Caco-2 (cell line): ENCODE measurements around the gene GFOD1. TPM values are rescaled to one million over a fixed set of nuclear protein-coding genes. Genes with fewer than 3 reads are reported as not detected.

Experiments
- BruUV-seq: library from RNA; stranded (reverse); fragments of 400-500 nt; replicated peaks from 2 replicates; lab custom pipeline; 2021; lab: Mats Ljungman, UMichigan
- CTCF ChIA-PET: fragments of 300-600 bp; sonication (Branson Sonifier 250); formaldehyde crosslinking; loops from one replicate; lab custom pipeline; 2022; ENCODE audit warnings: antibody characterized with exemption; lab: Charles Lee
- POLR2A ChIA-PET: fragments of 300-600 bp; sonication (Branson Sonifier 250); formaldehyde crosslinking; loops from one replicate; lab custom pipeline; 2022; ENCODE audit warnings: antibody characterized with exemption; lab: Charles Lee
- DNase-seq, 2 experiments: peaks; one replicate each; pipeline versions ENCODE4 v3.0.0 to v3.0.0-alpha.2; 2020 to 2022
- H3K27me3 ChIP-seq: replicated peaks from 2 replicates; pipeline ENCODE4 v1.6.0; 2011; ENCODE audit warnings: low read length; ENCODE audit not compliant: control insufficient read depth, insufficient read depth
- H3K36me3 ChIP-seq: 2 replicates; pipeline ENCODE4 v1.5.1; 2011; ENCODE audit warnings: low read length; ENCODE audit not compliant: control insufficient read depth, insufficient read depth
- H3K4me1 ChIP-seq: fragments of 250-450 bp; sonication (Bioruptor Pico); 2 replicates; pipeline ENCODE4 v1.5.1; 2020; ENCODE audit warnings: mild to moderate bottlenecking
- H3K4me3 ChIP-seq: 2 replicates; pipeline ENCODE4 v1.5.1; 2011; ENCODE audit warnings: low read depth, mild to moderate bottlenecking, control low read depth, low read length
- H3K9me3 ChIP-seq: fragments of 250-450 bp; sonication (Bioruptor Pico); 2 replicates; pipeline ENCODE4 v1.5.1; 2020; ENCODE audit warnings: mild to moderate bottlenecking, moderate library complexity
- H3K27ac Mint-ChIP-seq: one replicate; pipeline ENCODE4 v1.8.0; 2022; ENCODE audit warnings: mixed read lengths; ENCODE audit not compliant: unreplicated experiment
- H3K27me3 Mint-ChIP-seq: one replicate; pipeline ENCODE4 v1.8.0; 2022; ENCODE audit warnings: mixed read lengths; ENCODE audit not compliant: insufficient read depth, unreplicated experiment
- H3K36me3 Mint-ChIP-seq: one replicate; pipeline ENCODE4 v1.8.0; 2022; ENCODE audit warnings: mild to moderate bottlenecking, mixed read lengths; ENCODE audit not compliant: insufficient read depth, unreplicated experiment
- H3K4me1 Mint-ChIP-seq: one replicate; pipeline ENCODE4 v1.8.0; 2022; ENCODE audit warnings: low read depth, mixed read lengths; ENCODE audit not compliant: unreplicated experiment
- H3K4me3 Mint-ChIP-seq: one replicate; pipeline ENCODE4 v1.8.0; 2022; ENCODE audit warnings: mild to moderate bottlenecking, moderate library complexity, mixed read lengths; ENCODE audit not compliant: unreplicated experiment
- H3K9me3 Mint-ChIP-seq: one replicate; pipeline ENCODE4 v1.8.0; 2022; ENCODE audit warnings: mixed read lengths; ENCODE audit not compliant: unreplicated experiment
- intact Hi-C: fragments of 100-400 bp; cut with micrococcal nuclease; formaldehyde crosslinking; loops from one replicate; pipeline ENCODE4 v1.10.0; 2022; ENCODE audit not compliant: unreplicated experiment
- total RNA-seq: library from RNA; stranded (reverse); gene quantifications from 2 replicates; pipeline ENCODE4 v1.2.3, GENCODE V29; 2022
- TF ChIP-seq, protein P1 (sequence below), 2 experiments: fragments of 200-600 bp in 1 of 2; IDR thresholded peaks; 1 replicate in 1 of 2; 2 replicates in 1 of 2; pipeline versions ENCODE4 v1.5.1 to v1.8.0; 2011 to 2022; ENCODE audit warnings: antibody characterized with exemption in 1 of 2, control low read depth in 1 of 2, inconsistent platforms in 1 of 2, low read depth in 1 of 2, low read length in 1 of 2, mild to moderate bottlenecking in 1 of 2, moderate library complexity in 1 of 2; ENCODE audit not compliant: insufficient read depth in 1 of 2, severe bottlenecking in 1 of 2, unreplicated experiment in 1 of 2

The GFOD1 gene
- total RNA-seq, 1 experiment from 2014 or later = 0.84 TPM

- H3K9me3 ChIP-seq = no peaks in the 10 kb centered on the region
- DNase-seq = no peak
- H3K4me3 ChIP-seq = no peak overlapping the region
- no peaks in the 10 kb centered on the region for H3K27me3 ChIP-seq
- Mint-ChIP-seq H3K36me3 (no peaks in the 10 kb centered on the region), H3K4me1 (no peaks in the 10 kb centered on the region), H3K9me3 (no peaks in the 10 kb centered on the region), H3K27me3 (peaks cover 4% of the 10 kb centered on the region), H3K27ac (no peak overlapping the region), H3K4me3 (no peak overlapping the region)
- POLR2A ChIA-PET = no interaction called here
- no peaks in the 10 kb centered on the region for H3K4me1 ChIP-seq
- TF ChIP-seq, protein P1, sequence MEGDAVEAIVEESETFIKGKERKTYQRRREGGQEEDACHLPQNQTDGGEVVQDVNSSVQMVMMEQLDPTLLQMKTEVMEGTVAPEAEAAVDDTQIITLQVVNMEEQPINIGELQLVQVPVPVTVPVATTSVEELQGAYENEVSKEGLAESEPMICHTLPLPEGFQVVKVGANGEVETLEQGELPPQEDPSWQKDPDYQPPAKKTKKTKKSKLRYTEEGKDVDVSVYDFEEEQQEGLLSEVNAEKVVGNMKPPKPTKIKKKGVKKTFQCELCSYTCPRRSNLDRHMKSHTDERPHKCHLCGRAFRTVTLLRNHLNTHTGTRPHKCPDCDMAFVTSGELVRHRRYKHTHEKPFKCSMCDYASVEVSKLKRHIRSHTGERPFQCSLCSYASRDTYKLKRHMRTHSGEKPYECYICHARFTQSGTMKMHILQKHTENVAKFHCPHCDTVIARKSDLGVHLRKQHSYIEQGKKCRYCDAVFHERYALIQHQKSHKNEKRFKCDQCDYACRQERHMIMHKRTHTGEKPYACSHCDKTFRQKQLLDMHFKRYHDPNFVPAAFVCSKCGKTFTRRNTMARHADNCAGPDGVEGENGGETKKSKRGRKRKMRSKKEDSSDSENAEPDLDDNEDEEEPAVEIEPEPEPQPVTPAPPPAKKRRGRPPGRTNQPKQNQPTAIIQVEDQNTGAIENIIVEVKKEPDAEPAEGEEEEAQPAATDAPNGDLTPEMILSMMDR (IDR thresholded peaks at IDR 0.05; ENCODE audit: insufficient read depth in 1 of 2, low read depth in 1 of 2, low read length in 1 of 2, severe bottlenecking in 1 of 2, unreplicated experiment in 1 of 2) = no peak
- intact Hi-C loops = no loop called here
- no peaks in the 10 kb centered on the region for H3K36me3 ChIP-seq
- no TSS peak for BruUV-seq
- CTCF ChIA-PET = no interaction called here
Measured at GRCh38 chr6:13457577-13457976, 29.8 kb downstream of the GFOD1 start.

DNA sequence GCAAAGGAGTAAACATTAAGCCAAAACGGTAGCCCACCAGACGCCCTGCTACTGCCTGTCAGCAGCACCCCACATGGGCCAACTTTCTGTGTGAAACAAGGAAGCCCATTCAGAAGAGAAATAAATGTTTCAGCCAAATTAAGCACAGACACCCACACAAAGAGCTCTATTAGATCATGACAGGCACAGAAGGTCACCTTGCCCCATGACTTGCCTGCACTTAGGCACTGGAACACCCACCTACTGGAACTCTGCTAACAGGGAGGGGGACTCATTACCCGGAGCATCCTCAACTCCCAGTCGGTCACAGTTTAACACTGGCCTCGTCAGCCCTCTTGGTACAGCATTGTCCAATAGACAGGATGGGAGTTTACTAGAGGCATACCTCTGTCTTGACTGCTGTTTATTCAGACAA, 31.8 kb downstream of the GFOD1 start:
- Histone ChIP-seq H3K4me1 (no peaks in the 10 kb centered on the region), H3K4me3 (no peak overlapping the region), H3K36me3 (no peaks in the 10 kb centered on the region), H3K9me3 (no peaks in the 10 kb centered on the region), H3K27me3 (no peaks in the 10 kb centered on the region)
- no TSS peak for BruUV-seq
- Mint-ChIP-seq H3K9me3 (no peaks in the 10 kb centered on the region), H3K27me3 (peaks cover 4% of the 10 kb centered on the region), H3K4me3 (no peak overlapping the region), H3K4me1 (no peaks in the 10 kb centered on the region), H3K27ac (no peak overlapping the region), H3K36me3 (no peaks in the 10 kb centered on the region)
- ChIA-PET POLR2A (no interaction called here), CTCF (no interaction called here)
- TF ChIP-seq, protein P1 (IDR thresholded peaks at IDR 0.05; ENCODE audit: insufficient read depth in 1 of 2, low read depth in 1 of 2, low read length in 1 of 2, severe bottlenecking in 1 of 2, unreplicated experiment in 1 of 2) = no peak
- intact Hi-C loops = no loop called here
- DNase-seq = no peak

DNA sequence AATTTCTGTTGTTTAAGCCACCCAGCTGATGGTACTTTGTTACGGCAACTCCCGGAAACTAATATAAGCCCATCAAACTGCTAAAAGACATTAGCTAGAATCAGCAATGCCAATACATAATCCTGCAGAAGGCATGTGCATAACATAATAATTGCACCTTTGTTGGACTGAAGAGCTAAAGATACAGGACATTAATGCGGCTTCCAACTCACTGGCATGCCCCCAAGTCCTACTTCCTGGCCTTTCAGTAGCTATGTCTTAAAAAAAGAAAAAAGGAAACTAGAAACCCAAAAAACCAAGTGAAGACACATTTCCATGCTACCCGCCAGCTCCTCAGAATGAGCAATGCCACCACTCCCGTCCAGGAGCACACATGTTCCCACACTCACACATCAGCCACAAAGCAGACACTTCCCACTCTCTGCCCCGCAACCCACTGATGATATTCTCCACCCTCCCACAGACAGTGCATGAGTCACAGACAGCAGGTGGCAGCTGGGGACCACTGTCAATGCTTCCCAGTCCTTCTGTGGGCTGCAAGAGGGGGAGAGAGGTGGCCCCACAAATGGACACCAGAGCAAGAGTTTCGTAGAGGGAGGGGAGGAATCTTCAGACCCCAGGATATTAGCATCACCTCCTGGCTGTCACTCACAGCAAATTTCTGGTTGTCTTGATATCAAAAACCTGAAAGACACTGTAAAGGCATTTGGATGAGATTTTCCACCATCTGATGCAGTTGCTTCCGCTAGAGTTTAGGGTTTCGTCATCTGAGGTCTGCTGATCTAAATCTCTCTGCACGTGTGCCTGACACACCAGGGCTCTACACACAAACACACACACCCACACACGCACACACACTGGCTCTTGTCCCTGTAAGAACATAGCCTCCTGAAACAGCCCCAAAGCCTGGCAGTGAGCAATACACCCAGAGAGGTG, 32.8 kb downstream of the GFOD1 start:
- no peaks in the 10 kb centered on the region for H3K36me3 Mint-ChIP-seq
- no peaks in the 10 kb centered on the region for H3K4me1 Mint-ChIP-seq
- POLR2A ChIA-PET = no interaction called here

More for the DNA sequence above, 32.8 kb downstream of the GFOD1 start:
- no TSS peak for BruUV-seq
- no peaks in the 10 kb centered on the region for H3K27me3 ChIP-seq
- no peaks in the 10 kb centered on the region for H3K36me3 ChIP-seq
- DNase-seq = no peak
- CTCF ChIA-PET = interaction anchor here (0.5 kb wide), 1 partner anchor 265 kb away, joined by 4 read pairs; no protein-coding TSS in a partner anchor
- TF ChIP-seq, protein P1 (IDR thresholded peaks at IDR 0.05; ENCODE audit: insufficient read depth in 1 of 2, low read depth in 1 of 2, low read length in 1 of 2, severe bottlenecking in 1 of 2, unreplicated experiment in 1 of 2) = no peak
- Mint-ChIP-seq H3K9me3 (no peaks in the 10 kb centered on the region), H3K4me3 (no peak overlapping the region), H3K27ac (no peak overlapping the region), H3K27me3 (peaks cover 4% of the 10 kb centered on the region)
- H3K4me3 ChIP-seq = no peak overlapping the region
- intact Hi-C loops = no loop called here
- H3K9me3 ChIP-seq = no peaks in the 10 kb centered on the region
- no peaks in the 10 kb centered on the region for H3K4me1 ChIP-seq
